H1 (cell line): ENCODE results near the gene RARRES1. TPM values are rescaled to one million over a fixed set of nuclear protein-coding genes. Genes with fewer than 3 reads are reported as not detected.

Experiments used
- CTCF ChIA-PET: fragments of 300-600 bp; sonication (Branson Sonifier 250); formaldehyde crosslinking; loops from one replicate; lab custom pipeline; 2021; ENCODE audit not compliant: partially characterized antibody; lab: Charles Lee
- POLR2A ChIA-PET: fragments of 300-600 bp; sonication (Branson Sonifier 250); formaldehyde crosslinking; loops from one replicate; lab custom pipeline; 2021; ENCODE audit warnings: inconsistent platforms; ENCODE audit not compliant: partially characterized antibody; lab: Charles Lee
- DNase-seq, 2 experiments: peaks; one replicate each; pipeline versions ENCODE4 v3.0.0 to v3.0.0-alpha.2; 2010 to 2022; ENCODE audit warnings: low spot score in 2 of 2, low read depth in 1 of 2, mixed read lengths in 1 of 2
- FAIRE-seq: peaks from 2 replicates; lab custom pipeline; 2011; peaks lifted over from hg19 to GRCh38; lab: Jason Lieb, UNC
- H2AFZ ChIP-seq: 2 replicates; pipeline ENCODE4 v1.8.1; 2012; ENCODE audit warnings: low read length, inconsistent platforms
- H2AK5ac ChIP-seq: 2 replicates; pipeline ENCODE4 v1.6.1; 2013; ENCODE audit warnings: low read depth, low read length
- H2BK120ac ChIP-seq: replicated peaks from 2 replicates; pipeline ENCODE3; 2013; ENCODE audit warnings: low read depth, low read length, inconsistent platforms
- H2BK12ac ChIP-seq: 2 replicates; pipeline ENCODE4 v1.6.1; 2013; ENCODE audit warnings: low read depth, low read length
- H2BK15ac ChIP-seq: 2 replicates; pipeline ENCODE4 v1.6.1; 2013; ENCODE audit warnings: low read length
- H2BK20ac ChIP-seq: 2 replicates; pipeline ENCODE4 v1.6.1; 2013; ENCODE audit warnings: low read length
- H2BK5ac ChIP-seq: 2 replicates; pipeline ENCODE4 v1.6.1; 2013; ENCODE audit warnings: low read depth, low read length
- H3K14ac ChIP-seq: 2 replicates; pipeline ENCODE4 v1.6.1; 2013; ENCODE audit warnings: inconsistent platforms; ENCODE audit not compliant: insufficient read length
- H3K18ac ChIP-seq: 2 replicates; pipeline ENCODE4 v1.6.1; 2013; ENCODE audit warnings: low read length; ENCODE audit errors: extremely low read depth
- H3K23ac ChIP-seq: 2 replicates; pipeline ENCODE4 v1.6.1; 2013; ENCODE audit warnings: inconsistent platforms; ENCODE audit not compliant: insufficient read length
- H3K23me2 ChIP-seq: 2 replicates; pipeline ENCODE4 v1.6.1; 2013; ENCODE audit warnings: low read depth, low read length
- H3K27ac ChIP-seq: 2 replicates; pipeline ENCODE4 v1.6.1; 2011; ENCODE audit warnings: low read depth, low read length, inconsistent platforms
- H3K27me3 ChIP-seq, 4 experiments: replicated peaks in 1 of 4; 1 replicate in 1 of 4; 2 replicates in 3 of 4; pipeline versions ENCODE4 v1.6.1 to v1.8.1; 2011 to 2013; ENCODE audit warnings: low read length in 3 of 4, mild to moderate bottlenecking in 3 of 4, inconsistent platforms in 2 of 4, mixed read lengths in 2 of 4, moderate library complexity in 1 of 4; ENCODE audit not compliant: control insufficient read depth in 3 of 4, insufficient read depth in 3 of 4; ENCODE audit errors: extremely low read depth in 1 of 4
- H3K36me3 ChIP-seq, 4 experiments: 2 replicates each; pipeline versions ENCODE4 v1.6.1 to v1.8.1; 2011 to 2013; ENCODE audit warnings: mild to moderate bottlenecking in 4 of 4, low read length in 3 of 4, moderate library complexity in 2 of 4, control low read depth in 1 of 4, inconsistent platforms in 1 of 4; ENCODE audit not compliant: insufficient read depth in 4 of 4, control insufficient read depth in 2 of 4
- H3K4ac ChIP-seq: replicated peaks from 2 replicates; pipeline ENCODE3; 2013; ENCODE audit warnings: low read length, low read depth, mixed read lengths, inconsistent platforms; ENCODE audit not compliant: insufficient read length
- H3K4me1 ChIP-seq, 4 experiments: replicated peaks in 1 of 4; 1 replicate in 1 of 4; 2 replicates in 3 of 4; pipeline versions ENCODE4 v1.6.1 to v1.8.1; 2011 to 2013; ENCODE audit warnings: low read length in 3 of 4, inconsistent platforms in 2 of 4, mixed read lengths in 1 of 4; ENCODE audit not compliant: insufficient read depth in 4 of 4, control insufficient read depth in 3 of 4
- H3K4me2 ChIP-seq, 2 experiments: 2 replicates each; pipeline versions ENCODE4 v1.6.1 to v1.8.1; 2011 to 2013; ENCODE audit warnings: low read depth in 2 of 2, low read length in 2 of 2, control low read depth in 1 of 2, inconsistent platforms in 1 of 2, mild to moderate bottlenecking in 1 of 2; ENCODE audit not compliant: insufficient read depth in 1 of 2
- H3K4me3 ChIP-seq, 4 experiments: fragments of 200-600, 300-600 bp in 1 of 4; sonication (generic), shearing (Covaris generic), sonication (Bioruptor Twin) in 1 of 4; 2 replicates each; pipeline versions ENCODE4 v1.5.1 to v1.8.1; 2011 to 2016; ENCODE audit warnings: low read length in 4 of 4, low read depth in 3 of 4, control low read depth in 2 of 4, inconsistent platforms in 2 of 4, mild to moderate bottlenecking in 2 of 4, mixed read lengths in 1 of 4, moderate library complexity in 1 of 4; ENCODE audit not compliant: insufficient read depth in 2 of 4; ENCODE audit errors: extremely low read depth in 1 of 4
- H3K56ac ChIP-seq: replicated peaks from 2 replicates; pipeline ENCODE3; 2013; ENCODE audit warnings: low read depth, mild to moderate bottlenecking, mixed read lengths, low read length, inconsistent platforms; ENCODE audit not compliant: insufficient read length
- H3K79me1 ChIP-seq: 2 replicates; pipeline ENCODE4 v1.6.1; 2013; ENCODE audit warnings: low read depth, low read length, control low read depth
- H3K79me2 ChIP-seq, 2 experiments: 2 replicates each; pipeline versions ENCODE4 v1.6.1 to v1.8.1; 2012 to 2013; ENCODE audit warnings: low read length in 2 of 2, mild to moderate bottlenecking in 2 of 2, inconsistent platforms in 1 of 2; ENCODE audit not compliant: insufficient read depth in 2 of 2, control insufficient read depth in 1 of 2
- H3K9ac ChIP-seq, 4 experiments: replicated peaks in 1 of 4; 1 replicate in 1 of 4; 2 replicates in 3 of 4; pipeline versions ENCODE4 v1.6.1 to v1.8.1; 2011 to 2013; ENCODE audit warnings: low read depth in 3 of 4, low read length in 3 of 4, control low read depth in 2 of 4, mild to moderate bottlenecking in 2 of 4, moderate library complexity in 2 of 4, inconsistent platforms in 1 of 4; ENCODE audit errors: extremely low read depth in 1 of 4
- H3K9me3 ChIP-seq, 2 experiments: 2 replicates each; pipeline versions ENCODE4 v1.6.1 to v1.8.1; 2012 to 2013; ENCODE audit warnings: mild to moderate bottlenecking in 2 of 2, moderate library complexity in 2 of 2, control low read depth in 1 of 2, inconsistent platforms in 1 of 2, low read depth in 1 of 2, low read length in 1 of 2, mixed read lengths in 1 of 2; ENCODE audit not compliant: insufficient read depth in 2 of 2
- H4K20me1 ChIP-seq, 2 experiments: replicated peaks in 1 of 2; 2 replicates each; pipeline versions ENCODE3 to v1.8.1; 2011 to 2013; ENCODE audit warnings: inconsistent platforms in 2 of 2, low read length in 2 of 2, mild to moderate bottlenecking in 1 of 2; ENCODE audit not compliant: insufficient read depth in 2 of 2, control insufficient read depth in 1 of 2
- H4K5ac ChIP-seq: 2 replicates; pipeline ENCODE4 v1.6.1; 2013; ENCODE audit warnings: low read length, low read depth, mixed read lengths, inconsistent platforms; ENCODE audit not compliant: insufficient read length
- H4K8ac ChIP-seq: 2 replicates; pipeline ENCODE4 v1.8.0; 2013; ENCODE audit warnings: mild to moderate bottlenecking, moderate library complexity, low read length, inconsistent platforms; ENCODE audit not compliant: insufficient read depth; ENCODE audit errors: extremely low read depth
- H4K91ac ChIP-seq: replicated peaks from 2 replicates; pipeline ENCODE3; 2013; ENCODE audit warnings: low read length, mixed read lengths, inconsistent platforms; ENCODE audit not compliant: insufficient read length
- ASH2L ChIP-seq: fragments of 200-600, 300-600 bp; sonication (generic); IDR thresholded peaks from one replicate; pipeline ENCODE4 v1.7.1; 2017; ENCODE audit warnings: low read length
- CTCF ChIP-seq, 3 experiments: IDR thresholded peaks; 1 replicate in 2 of 3; 2 replicates in 1 of 3; pipeline versions ENCODE4 v1.5.1 to v1.6.1; 2011; ENCODE audit warnings: low read length in 3 of 3, mild to moderate bottlenecking in 3 of 3, inconsistent platforms in 2 of 3, low read depth in 1 of 3, moderate library complexity in 1 of 3; ENCODE audit not compliant: insufficient read depth in 1 of 3; ENCODE audit errors: control extremely low read depth in 1 of 3
- EP300 ChIP-seq, 2 experiments: IDR thresholded peaks; 1 replicate in 1 of 2; 2 replicates in 1 of 2; pipeline ENCODE4 v1.6.1; 2011 to 2012; ENCODE audit warnings: low read depth in 2 of 2, low read length in 2 of 2, mild to moderate bottlenecking in 2 of 2, borderline replicate concordance in 1 of 2, inconsistent platforms in 1 of 2, moderate library complexity in 1 of 2
- EZH2 ChIP-seq: fragments of 200-600 bp; sonication (generic); IDR thresholded peaks from 2 replicates; pipeline ENCODE4 v1.7.1; 2012; ENCODE audit warnings: low read depth, mild to moderate bottlenecking, moderate library complexity, low read length, inconsistent platforms; ENCODE audit not compliant: severe bottlenecking
- GABPA ChIP-seq: IDR thresholded peaks from 2 replicates; pipeline ENCODE4 v1.6.1; 2011; ENCODE audit warnings: mild to moderate bottlenecking, low read length, moderate library complexity, borderline replicate concordance; ENCODE audit not compliant: insufficient read depth
- HDAC2 ChIP-seq, 2 experiments: fragments of 300-600 bp in 1 of 2; sonication (generic) in 1 of 2; IDR thresholded peaks; 2 replicates each; pipeline ENCODE4 v1.6.1; 2011 to 2012; ENCODE audit warnings: low read depth in 2 of 2, low read length in 2 of 2, mild to moderate bottlenecking in 2 of 2, moderate library complexity in 2 of 2, borderline replicate concordance in 1 of 2, inconsistent platforms in 1 of 2
- JUN ChIP-seq: IDR thresholded peaks from 2 replicates; pipeline ENCODE4 v1.6.1; 2011; ENCODE audit warnings: low read depth, mild to moderate bottlenecking, improper control_type of control experiment, low read length
- NRF1 ChIP-seq: IDR thresholded peaks from 2 replicates; pipeline ENCODE4 v1.6.1; 2011; ENCODE audit warnings: mild to moderate bottlenecking, low read depth, low read length, improper control_type of control experiment
- RBBP5 ChIP-seq: IDR thresholded peaks from 2 replicates; pipeline ENCODE4 v1.7.1; 2012; ENCODE audit warnings: low read depth, mild to moderate bottlenecking, inconsistent platforms, low read length, moderate library complexity, borderline replicate concordance
- RFX5 ChIP-seq: IDR thresholded peaks from 2 replicates; pipeline ENCODE4 v1.6.1; 2011; ENCODE audit warnings: low read depth, low read length, improper control_type of control experiment, borderline replicate concordance
- TBP ChIP-seq: IDR thresholded peaks from 2 replicates; pipeline ENCODE4 v1.6.1; 2011; ENCODE audit warnings: low read depth, low read length, improper control_type of control experiment
- WGBS, 2 experiments: shearing (Covaris generic) in 1 of 2; methylation state at CpG; one replicate each; pipeline versions ENCODE4 v1.1.6 to v1.1.7; 2013 to 2015; ENCODE audit warnings: low lambda C conversion rate in 2 of 2, mixed read lengths in 2 of 2, inconsistent platforms in 1 of 2, low coverage in 1 of 2, missing lambda C conversion rate in 1 of 2; ENCODE audit not compliant: insufficient replicate concordance in 2 of 2, insufficient coverage in 1 of 2, insufficient read length in 1 of 2; ENCODE audit errors: extremely low coverage in 1 of 2, missing lambda C conversion rate in 1 of 2; 5-methylcytosine and 5-hydroxymethylcytosine counted together
- polyA plus RNA-seq, 7 experiments: library from polyadenylated mRNA; depleted of rRNA in 3 of 7; stranded (reverse) in 5 of 7; unstranded in 2 of 7; fragments of >200 nt in 5 of 7; fragments of 200-250 nt in 2 of 7; gene quantifications; 1 replicate in 5 of 7; 2 replicates in 1 of 7; 4 replicates in 1 of 7; pipeline versions ENCODE4 v1.2.1 to v1.2.3, GENCODE V29; 2011 to 2013; ENCODE audit warnings: missing spikeins in 2 of 7, mixed read lengths in 2 of 7
- total RNA-seq: library from RNA; stranded (reverse); fragmentation: NEBNext Ultra II Directional; extraction: Animal tissue kit (Norgen Biotek cat#: 25700); gene quantifications from 2 replicates; pipeline ENCODE4 v1.2.1, GENCODE V29; 2021

The RARRES1 gene
- total and polyA plus RNA-seq, 2 of the 8 experiments (the other 6 are each of a cell fraction or from before 2014, with no cell fraction given): 0.26 to 0.71 TPM

- no peak overlapping the region for H3K56ac ChIP-seq
- no peak overlapping the region for H3K4me3 ChIP-seq
- H3K23me2 ChIP-seq: no peaks in the 10 kb centered on the region
- H2BK15ac ChIP-seq: no peak overlapping the region
- no peak overlapping the region for H2BK20ac ChIP-seq
- no peak overlapping the region for H2BK5ac ChIP-seq
- H2AK5ac ChIP-seq: no peak overlapping the region
- WGBS, 2 experiments: 73% methylated on average over 1 of the region's 1 CpG; no CpG with 5 or more reads in 1 of the 2 experiments
- no peaks in the 10 kb centered on the region for H3K36me3 ChIP-seq
- no peak overlapping the region for H3K14ac ChIP-seq
- H3K9ac ChIP-seq: no peak overlapping the region
- no peaks in the 10 kb centered on the region for H4K20me1 ChIP-seq
- no peak overlapping the region for H3K18ac ChIP-seq
- no peak overlapping the region for H2BK12ac ChIP-seq
- no peaks in the 10 kb centered on the region for H3K4me1 ChIP-seq
- DNase-seq (no peak), FAIRE-seq (no peak)
- no peaks in the 10 kb centered on the region for H3K79me2 ChIP-seq
- ChIA-PET CTCF (interaction anchor here (0.7 to 5.5 kb wide), 5 partner anchors 10 to 122 kb away, joined by 3 to 43 read pairs (median 3); no protein-coding TSS in a partner anchor), POLR2A (interaction anchor here (0.6 kb wide), 1 partner anchor 11 kb away, joined by 3 read pairs; no protein-coding TSS in a partner anchor)
- no peaks in the 10 kb centered on the region for H3K79me1 ChIP-seq
- H3K9me3 ChIP-seq: no peaks in the 10 kb centered on the region
- H3K23ac ChIP-seq: no peak overlapping the region
- H4K91ac ChIP-seq: no peak overlapping the region
- no peak overlapping the region for H3K4ac ChIP-seq
- H3K27me3 ChIP-seq: no peaks in the 10 kb centered on the region
- no peak overlapping the region for H2AFZ ChIP-seq
- no peak overlapping the region for H3K27ac ChIP-seq
- no peak overlapping the region for H3K4me2 ChIP-seq
- no peak overlapping the region for H4K8ac ChIP-seq
- no peak overlapping the region for H4K5ac ChIP-seq
- no peak overlapping the region for H2BK120ac ChIP-seq
- no peak for TF ChIP-seq NRF1
- no peak for TF ChIP-seq RFX5
- no peak for TF ChIP-seq TBP
- TF ChIP-seq CTCF (IDR thresholded peaks at IDR 0.05; ENCODE audit: control extremely low read depth in 1 of 3, insufficient read depth in 1 of 3, low read depth in 1 of 3, low read length in 3 of 3): no peak
- no peak for TF ChIP-seq ASH2L
- no peak for TF ChIP-seq GABPA
- no peak for TF ChIP-seq HDAC2 (IDR thresholded peaks at IDR 0.05; ENCODE audit: borderline replicate concordance in 1 of 2, low read depth in 2 of 2, low read length in 2 of 2)
- no peak for TF ChIP-seq RBBP5
- no peak for TF ChIP-seq EZH2
- no peak for TF ChIP-seq JUN
- TF ChIP-seq EP300 (IDR thresholded peaks at IDR 0.05; ENCODE audit: borderline replicate concordance in 1 of 2, low read depth in 2 of 2, low read length in 2 of 2): no peak
Measured at GRCh38 chr3:158780766-158781165, 48.5 kb upstream of the RARRES1 start.
